Astrocyte (in vitro differentiated cells and primary cell): ENCODE results near the gene CD81. TPM values are rescaled to one million over a fixed set of nuclear protein-coding genes. Genes with fewer than 3 reads are reported as not detected.

ENCODE experiments used
- DNase-seq: peaks from one replicate; pipeline ENCODE4 v3.0.0-alpha.2; 2010; ENCODE audit warnings: low read depth
- FAIRE-seq: peaks from 2 replicates; lab custom pipeline; 2011; peaks lifted over from hg19 to GRCh38; lab: Jason Lieb, UNC
- H2AFZ ChIP-seq: 2 replicates; pipeline ENCODE4 v1.6.0; 2012; ENCODE audit warnings: low read depth, low read length, inconsistent platforms
- H3K27ac ChIP-seq: 2 replicates; pipeline ENCODE4 v1.5.1; 2011; ENCODE audit warnings: low read depth, low read length, inconsistent platforms
- H3K27me3 ChIP-seq: 2 replicates; pipeline ENCODE4 v1.6.0; 2011; ENCODE audit warnings: low read length, inconsistent platforms; ENCODE audit not compliant: insufficient read depth
- H3K36me3 ChIP-seq: 2 replicates; pipeline ENCODE4 v1.5.1; 2011; ENCODE audit warnings: low read length, inconsistent platforms; ENCODE audit not compliant: insufficient read depth
- H3K4me1 ChIP-seq: 2 replicates; pipeline ENCODE4 v1.5.1; 2011; ENCODE audit warnings: low read length, inconsistent platforms; ENCODE audit not compliant: insufficient read depth
- H3K4me2 ChIP-seq: 2 replicates; pipeline ENCODE4 v1.6.0; 2012; ENCODE audit warnings: low read length, inconsistent platforms
- H3K4me3 ChIP-seq: 2 replicates; pipeline ENCODE4 v1.5.1; 2011; ENCODE audit warnings: low read depth, mild to moderate bottlenecking, low read length, inconsistent platforms; ENCODE audit not compliant: insufficient read depth
- H3K79me2 ChIP-seq: 2 replicates; pipeline ENCODE4 v1.6.0; 2012; ENCODE audit warnings: mild to moderate bottlenecking, low read length, inconsistent platforms; ENCODE audit not compliant: insufficient read depth
- H3K9ac ChIP-seq: 2 replicates; pipeline ENCODE4 v1.6.0; 2012; ENCODE audit warnings: mild to moderate bottlenecking, low read length, inconsistent platforms
- H3K9me3 ChIP-seq: 2 replicates; pipeline ENCODE4 v1.5.1; 2012; ENCODE audit warnings: low read depth, mild to moderate bottlenecking, low read length, inconsistent platforms; ENCODE audit not compliant: insufficient read depth
- H4K20me1 ChIP-seq: 2 replicates; pipeline ENCODE4 v1.6.0; 2012; ENCODE audit warnings: low read length, inconsistent platforms; ENCODE audit not compliant: insufficient read depth
- H3K27ac Mint-ChIP-seq: one replicate; pipeline ENCODE4 v1.8.0; 2021; ENCODE audit warnings: mild to moderate bottlenecking, mixed read lengths; ENCODE audit not compliant: unreplicated experiment
- H3K27me3 Mint-ChIP-seq: one replicate; pipeline ENCODE4 v1.8.0; 2021; ENCODE audit warnings: low read depth, mixed read lengths; ENCODE audit not compliant: unreplicated experiment
- H3K36me3 Mint-ChIP-seq: one replicate; pipeline ENCODE4 v1.8.0; 2021; ENCODE audit warnings: low read depth, mixed read lengths; ENCODE audit not compliant: unreplicated experiment
- H3K4me1 Mint-ChIP-seq: one replicate; pipeline ENCODE4 v1.8.0; 2021; ENCODE audit warnings: low read depth, mixed read lengths; ENCODE audit not compliant: unreplicated experiment
- H3K4me3 Mint-ChIP-seq: one replicate; pipeline ENCODE4 v1.8.0; 2021; ENCODE audit warnings: mild to moderate bottlenecking, moderate library complexity, mixed read lengths; ENCODE audit not compliant: unreplicated experiment
- H3K9me3 Mint-ChIP-seq: one replicate; pipeline ENCODE4 v1.8.0; 2021; ENCODE audit warnings: mild to moderate bottlenecking, mixed read lengths; ENCODE audit not compliant: unreplicated experiment
- CTCF ChIP-seq: IDR thresholded peaks from 2 replicates; pipeline ENCODE4 v1.5.1; 2011; ENCODE audit warnings: low read depth, mild to moderate bottlenecking, inconsistent platforms, low read length, moderate library complexity; ENCODE audit not compliant: insufficient read depth
- EZH2 ChIP-seq: IDR thresholded peaks from 2 replicates; pipeline ENCODE4 v1.6.1; 2012; ENCODE audit warnings: mild to moderate bottlenecking, low read length, inconsistent platforms; ENCODE audit not compliant: insufficient read depth
- total RNA-seq: library from RNA; stranded (reverse); gene quantifications from 2 replicates; pipeline ENCODE4 v1.2.1, GENCODE V29; 2021

Gene CD81
- total RNA-seq, 1 donor from 2014 or later = 625 TPM

- Histone ChIP-seq H3K27ac (no peak overlapping the region), H3K9me3 (no peaks in the 10 kb centered on the region), H3K27me3 (peaks cover 3% of the 10 kb centered on the region), H3K36me3 (no peaks in the 10 kb centered on the region), H3K4me3 (no peak overlapping the region), H3K79me2 (no peaks in the 10 kb centered on the region), H3K9ac (no peak overlapping the region), H4K20me1 (no peaks in the 10 kb centered on the region), H3K4me2 (no peak overlapping the region), H2AFZ (no peak overlapping the region), H3K4me1 (no peaks in the 10 kb centered on the region)
- Mint-ChIP-seq H3K36me3 (no peaks in the 10 kb centered on the region), H3K27me3 (peaks cover 7% of the 10 kb centered on the region), H3K27ac (no peak overlapping the region), H3K4me3 (no peak overlapping the region), H3K4me1 (no peaks in the 10 kb centered on the region), H3K9me3 (no peaks in the 10 kb centered on the region)
- DNase-seq = no peak
- FAIRE-seq = no peak
- no peak for TF ChIP-seq EZH2
- TF ChIP-seq CTCF = no peak
Observed at GRCh38 chr11:2415601-2416380, 38.7 kb downstream of the CD81 start.

- no peak for TF ChIP-seq EZH2
- TF ChIP-seq CTCF = no peak
- Mint-ChIP-seq H3K27ac (no peak overlapping the region), H3K27me3 (peaks cover 7% of the 10 kb centered on the region), H3K4me3 (no peak overlapping the region), H3K4me1 (no peaks in the 10 kb centered on the region), H3K36me3 (no peaks in the 10 kb centered on the region), H3K9me3 (no peaks in the 10 kb centered on the region)
- no peak for DNase-seq
- Histone ChIP-seq H4K20me1 (no peaks in the 10 kb centered on the region), H3K36me3 (no peaks in the 10 kb centered on the region), H3K4me3 (no peak overlapping the region), H3K9me3 (no peaks in the 10 kb centered on the region), H3K4me1 (no peaks in the 10 kb centered on the region), H3K4me2 (no peak overlapping the region), H3K9ac (no peak overlapping the region), H3K79me2 (no peaks in the 10 kb centered on the region), H3K27me3 (peaks cover 3% of the 10 kb centered on the region), H3K27ac (no peak overlapping the region), H2AFZ (no peak overlapping the region)
- FAIRE-seq = no peak
Observed at GRCh38 chr11:2416765-2417164, 39.7 kb downstream of the CD81 start.
